WTC11 (cell line): ENCODE results near the gene CALR3. TPM values are rescaled to one million over a fixed set of nuclear protein-coding genes. Genes with fewer than 3 reads are reported as not detected.
A peak's percentile ranks its signal among the peaks of the same experiment; 100 is the strongest.

Experiments used
- ATAC-seq: fragments of 200-7000 bp; cut with Tn5 transposase; 2 replicates; pipeline ENCODE4 v1.10.0; 2021; ENCODE audit warnings: mild to moderate bottlenecking, moderate library complexity
- CTCF ChIA-PET: fragments of 300-600 bp; sonication (Branson Sonifier 250); formaldehyde crosslinking; loops from one replicate; lab custom pipeline; 2021; ENCODE audit warnings: antibody characterized with exemption; lab: Charles Lee
- POLR2A ChIA-PET: fragments of 350-600 bp; sonication (Branson Sonifier 250); formaldehyde crosslinking; loops from one replicate; lab custom pipeline; 2021; ENCODE audit warnings: antibody characterized with exemption; lab: Charles Lee
- DNase-seq: peaks from one replicate; pipeline ENCODE4 v3.0.0; 2021; ENCODE audit warnings: low spot score
- H3K27ac Mint-ChIP-seq: 2 replicates; pipeline ENCODE4 v1.8.0; 2021; ENCODE audit warnings: mixed read lengths
- H3K27me3 Mint-ChIP-seq: 2 replicates; pipeline ENCODE4 v1.8.0; 2021; ENCODE audit warnings: low read depth, mild to moderate bottlenecking, moderate library complexity, mixed read lengths
- H3K36me3 Mint-ChIP-seq: 2 replicates; pipeline ENCODE4 v1.8.0; 2021; ENCODE audit warnings: mixed read lengths
- H3K4me1 Mint-ChIP-seq: 2 replicates; pipeline ENCODE4 v1.8.0; 2022; ENCODE audit warnings: mixed read lengths
- H3K4me3 Mint-ChIP-seq: 2 replicates; pipeline ENCODE4 v1.8.0; 2021; ENCODE audit warnings: mild to moderate bottlenecking, moderate library complexity, mixed read lengths
- H3K9me3 Mint-ChIP-seq: 2 replicates; pipeline ENCODE4 v1.8.0; 2021; ENCODE audit warnings: mixed read lengths
- ATF1 ChIP-seq: sonication (generic); formaldehyde crosslinking; IDR thresholded peaks from 2 replicates; pipeline ENCODE4 v1.8.1; 2023; ENCODE audit warnings: mild to moderate bottlenecking, moderate library complexity, missing genetic modification reagents
- ELF4 ChIP-seq: sonication (generic); formaldehyde crosslinking; IDR thresholded peaks from 2 replicates; pipeline ENCODE4 v1.8.1; 2022; ENCODE audit warnings: low read depth, mild to moderate bottlenecking, moderate library complexity, missing genetic modification reagents
- EMX1 ChIP-seq: fragments of 250-450 bp; sonication (Bioruptor Pico); IDR thresholded peaks from 2 replicates; pipeline ENCODE4 v1.8.0; 2021; ENCODE audit warnings: mild to moderate bottlenecking
- ESRRA ChIP-seq: sonication (generic); formaldehyde crosslinking; IDR thresholded peaks from 2 replicates; pipeline ENCODE4 v1.8.1; 2022; ENCODE audit warnings: mild to moderate bottlenecking, missing genetic modification reagents, borderline replicate concordance
- ETV6 ChIP-seq: sonication (generic); formaldehyde crosslinking; IDR thresholded peaks from 2 replicates; pipeline ENCODE4 v1.8.1; 2022; ENCODE audit warnings: mild to moderate bottlenecking, missing genetic modification reagents
- GABPB1 ChIP-seq: sonication (generic); formaldehyde crosslinking; IDR thresholded peaks from 2 replicates; pipeline ENCODE4 v1.8.1; 2023; ENCODE audit warnings: mild to moderate bottlenecking, missing genetic modification reagents
- GTF2I ChIP-seq: fragments of 250-450 bp; sonication (Bioruptor Pico); conservative IDR thresholded peaks from 2 replicates; pipeline ENCODE4 v1.4.0; 2021; ENCODE audit warnings: mild to moderate bottlenecking
- JAZF1 ChIP-seq: fragments of 250-450 bp; sonication (Bioruptor Pico); IDR thresholded peaks from 2 replicates; pipeline ENCODE4 v1.9.0; 2021; ENCODE audit warnings: moderate library complexity, mild to moderate bottlenecking, inconsistent platforms
- JUN ChIP-seq: sonication (generic); formaldehyde crosslinking; IDR thresholded peaks from 2 replicates; pipeline ENCODE4 v1.8.0; 2023; ENCODE audit warnings: mild to moderate bottlenecking, missing genetic modification reagents
- KAT7 ChIP-seq: sonication (generic); formaldehyde crosslinking; IDR thresholded peaks from 2 replicates; pipeline ENCODE4 v1.8.1; 2023; ENCODE audit warnings: missing genetic modification reagents, mild to moderate bottlenecking, borderline replicate concordance
- NFATC4 ChIP-seq: fragments of 250-450 bp; sonication (Bioruptor Pico); IDR thresholded peaks from 2 replicates; pipeline ENCODE4 v1.9.0; 2021; ENCODE audit warnings: mild to moderate bottlenecking
- RELA ChIP-seq: sonication (generic); formaldehyde crosslinking; IDR thresholded peaks from 2 replicates; pipeline ENCODE4 v1.8.1; 2022; ENCODE audit warnings: missing genetic modification reagents, mild to moderate bottlenecking, borderline replicate concordance
- TCF7 ChIP-seq: sonication (generic); formaldehyde crosslinking; IDR thresholded peaks from 2 replicates; pipeline ENCODE4 v1.8.0; 2022; ENCODE audit warnings: mild to moderate bottlenecking, low read depth, missing genetic modification reagents, moderate library complexity
- TEAD1 ChIP-seq: sonication (generic); formaldehyde crosslinking; IDR thresholded peaks from 2 replicates; pipeline ENCODE4 v1.8.0; 2022; ENCODE audit warnings: mild to moderate bottlenecking, missing genetic modification reagents
- ZBTB21 ChIP-seq: sonication (generic); formaldehyde crosslinking; IDR thresholded peaks from 2 replicates; pipeline ENCODE4 v1.8.1; 2023; ENCODE audit warnings: mild to moderate bottlenecking, missing genetic modification reagents, borderline replicate concordance
- ZNF121 ChIP-seq: sonication (generic); formaldehyde crosslinking; IDR thresholded peaks from 2 replicates; pipeline ENCODE4 v1.8.0; 2023; ENCODE audit warnings: missing genetic modification reagents
- ZNF219 ChIP-seq: sonication (generic); formaldehyde crosslinking; IDR thresholded peaks from 2 replicates; pipeline ENCODE4 v1.8.0; 2023; ENCODE audit warnings: missing genetic modification reagents, mild to moderate bottlenecking, borderline replicate concordance
- ZNF232 ChIP-seq: sonication (generic); formaldehyde crosslinking; IDR thresholded peaks from 2 replicates; pipeline ENCODE4 v1.8.0; 2022; ENCODE audit warnings: mild to moderate bottlenecking, missing genetic modification reagents
- ZNF263 ChIP-seq: sonication (generic); formaldehyde crosslinking; IDR thresholded peaks from 2 replicates; pipeline ENCODE4 v1.8.1; 2022; ENCODE audit warnings: low read depth, mild to moderate bottlenecking, moderate library complexity, missing genetic modification reagents
- total RNA-seq: library from RNA; stranded (reverse); gene quantifications from 3 replicates; pipeline ENCODE4 v1.2.3, GENCODE V29; 2021
- TF ChIP-seq, protein P1 (sequence below): sonication (generic); formaldehyde crosslinking; IDR thresholded peaks from 2 replicates; pipeline ENCODE4 v1.8.0; 2022; ENCODE audit warnings: mild to moderate bottlenecking, missing genetic modification reagents
- TF ChIP-seq, protein P2 (sequence below): sonication (generic); formaldehyde crosslinking; IDR thresholded peaks from 2 replicates; pipeline ENCODE4 v1.8.1; 2022; ENCODE audit warnings: low read depth, mild to moderate bottlenecking, moderate library complexity, missing genetic modification reagents, borderline replicate concordance
- TF ChIP-seq, protein P3 (sequence below): sonication (generic); formaldehyde crosslinking; IDR thresholded peaks from 2 replicates; pipeline ENCODE4 v1.8.1; 2023; ENCODE audit warnings: mild to moderate bottlenecking, moderate library complexity, missing genetic modification reagents
- TF ChIP-seq, protein P4 (sequence below): sonication (generic); formaldehyde crosslinking; IDR thresholded peaks from 2 replicates; pipeline ENCODE4 v1.8.0; 2022; ENCODE audit warnings: mild to moderate bottlenecking, missing genetic modification reagents
- TF ChIP-seq, protein P5 (sequence below): sonication (generic); formaldehyde crosslinking; IDR thresholded peaks from 2 replicates; pipeline ENCODE4 v1.8.1; 2023; ENCODE audit warnings: mild to moderate bottlenecking, missing genetic modification reagents
- TF ChIP-seq, protein P6 (sequence below): sonication (generic); formaldehyde crosslinking; IDR thresholded peaks from 2 replicates; pipeline ENCODE4 v1.8.0; 2022; ENCODE audit warnings: mild to moderate bottlenecking, missing genetic modification reagents
- TF ChIP-seq, protein P7 (sequence below): fragments of 250-450 bp; sonication (Bioruptor Pico); IDR thresholded peaks from 2 replicates; pipeline ENCODE4 v1.9.0; 2021; ENCODE audit warnings: mild to moderate bottlenecking
- TF ChIP-seq, protein P8 (sequence below): sonication (generic); formaldehyde crosslinking; IDR thresholded peaks from 2 replicates; pipeline ENCODE4 v1.8.1; 2022; ENCODE audit warnings: mild to moderate bottlenecking, moderate library complexity, missing genetic modification reagents
- TF ChIP-seq, protein P9 (sequence below): sonication (generic); formaldehyde crosslinking; IDR thresholded peaks from 2 replicates; pipeline ENCODE4 v1.8.1; 2023; ENCODE audit warnings: mild to moderate bottlenecking, missing genetic modification reagents, moderate library complexity

CALR3 gene
- total RNA-seq, 1 experiment from 2014 or later, result 0.87 TPM

DNA sequence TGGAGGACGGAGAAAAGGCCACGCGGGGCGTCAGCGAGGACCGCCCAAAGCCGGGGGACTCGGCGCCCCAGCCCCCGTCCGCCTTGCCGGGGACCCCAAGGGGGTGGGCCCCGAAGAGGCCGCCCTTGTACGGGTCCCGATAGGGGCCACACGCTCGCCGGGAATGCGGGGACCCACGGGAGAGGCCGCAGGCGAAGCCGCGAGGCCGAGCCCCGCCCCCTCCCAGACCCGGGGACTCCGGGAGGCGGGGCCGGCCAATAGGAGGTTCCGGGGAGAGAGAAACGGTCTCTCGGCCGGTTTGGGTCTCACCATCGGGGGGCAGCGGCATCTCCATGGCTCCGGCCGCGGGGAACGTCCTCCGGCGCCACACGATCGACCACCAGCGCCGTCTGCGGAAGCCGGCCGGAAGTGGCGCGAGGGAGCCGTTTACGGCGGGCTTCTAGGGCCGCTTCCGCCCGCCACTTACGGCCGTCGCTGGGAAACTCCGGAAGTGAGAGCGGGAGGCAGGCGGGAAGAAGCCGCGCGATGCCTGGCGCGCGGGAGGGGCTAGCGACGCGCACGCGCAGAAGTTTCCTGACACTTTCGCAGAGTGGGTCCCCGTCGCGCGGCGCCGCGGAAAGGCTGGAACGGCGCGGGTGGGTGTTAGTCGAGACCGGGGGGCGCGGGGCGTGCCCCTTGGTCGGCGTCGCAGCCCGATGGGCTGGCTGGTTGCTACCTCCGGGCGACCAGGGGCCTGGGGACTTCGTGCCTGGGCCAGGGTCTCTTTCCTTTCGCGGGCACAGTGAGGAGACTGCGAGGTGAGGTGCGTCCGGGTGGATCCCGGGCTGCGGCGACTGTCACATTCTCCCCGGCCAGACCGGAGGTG, 46.3 kb upstream of the CALR3 start, which contains the start of gene CHERP:
CHERP (minus strand) TSS at position 393 of the 865 bp plus-strand sequence; CDS start at position 334, 59 bp downstream.
- peak; percentile 89 for DNase-seq
- peak; percentile 86 for ATAC-seq
- Mint-ChIP-seq H3K4me1 (peaks cover 17% of the 10 kb centered on the region), H3K4me3 (peak within 1 kb of the TSS; percentile 89), H3K27me3 (no peaks in the 10 kb centered on the region), H3K27ac (peak within 1 kb of the TSS; percentile 91), H3K9me3 (no peaks in the 10 kb centered on the region), H3K36me3 (peaks cover 33% of the 10 kb centered on the region)
- ChIA-PET CTCF (no interaction called here), POLR2A (interaction anchor here (0.8 to 1.0 kb wide), 2 partner anchors 10 to 46 kb away, joined by 3 read pairs; no protein-coding TSS in a partner anchor)
- TF ChIP-seq, protein P1, sequence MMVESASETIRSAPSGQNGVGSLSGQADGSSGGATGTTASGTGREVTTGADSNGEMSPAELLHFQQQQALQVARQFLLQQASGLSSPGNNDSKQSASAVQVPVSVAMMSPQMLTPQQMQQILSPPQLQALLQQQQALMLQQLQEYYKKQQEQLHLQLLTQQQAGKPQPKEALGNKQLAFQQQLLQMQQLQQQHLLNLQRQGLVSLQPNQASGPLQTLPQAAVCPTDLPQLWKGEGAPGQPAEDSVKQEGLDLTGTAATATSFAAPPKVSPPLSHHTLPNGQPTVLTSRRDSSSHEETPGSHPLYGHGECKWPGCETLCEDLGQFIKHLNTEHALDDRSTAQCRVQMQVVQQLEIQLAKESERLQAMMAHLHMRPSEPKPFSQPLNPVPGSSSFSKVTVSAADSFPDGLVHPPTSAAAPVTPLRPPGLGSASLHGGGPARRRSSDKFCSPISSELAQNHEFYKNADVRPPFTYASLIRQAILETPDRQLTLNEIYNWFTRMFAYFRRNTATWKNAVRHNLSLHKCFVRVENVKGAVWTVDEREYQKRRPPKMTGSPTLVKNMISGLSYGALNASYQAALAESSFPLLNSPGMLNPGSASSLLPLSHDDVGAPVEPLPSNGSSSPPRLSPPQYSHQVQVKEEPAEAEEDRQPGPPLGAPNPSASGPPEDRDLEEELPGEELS (CRISPR knock-in tag), result peak; percentile 26; the same call in 1 of the 2 replicates
- TF ChIP-seq, protein P2, sequence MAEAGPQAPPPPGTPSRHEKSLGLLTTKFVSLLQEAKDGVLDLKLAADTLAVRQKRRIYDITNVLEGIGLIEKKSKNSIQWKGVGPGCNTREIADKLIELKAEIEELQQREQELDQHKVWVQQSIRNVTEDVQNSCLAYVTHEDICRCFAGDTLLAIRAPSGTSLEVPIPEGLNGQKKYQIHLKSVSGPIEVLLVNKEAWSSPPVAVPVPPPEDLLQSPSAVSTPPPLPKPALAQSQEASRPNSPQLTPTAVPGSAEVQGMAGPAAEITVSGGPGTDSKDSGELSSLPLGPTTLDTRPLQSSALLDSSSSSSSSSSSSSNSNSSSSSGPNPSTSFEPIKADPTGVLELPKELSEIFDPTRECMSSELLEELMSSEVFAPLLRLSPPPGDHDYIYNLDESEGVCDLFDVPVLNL, result peak; percentile 71; the same call in 1 of the 2 replicates
- TF ChIP-seq, protein P3, sequence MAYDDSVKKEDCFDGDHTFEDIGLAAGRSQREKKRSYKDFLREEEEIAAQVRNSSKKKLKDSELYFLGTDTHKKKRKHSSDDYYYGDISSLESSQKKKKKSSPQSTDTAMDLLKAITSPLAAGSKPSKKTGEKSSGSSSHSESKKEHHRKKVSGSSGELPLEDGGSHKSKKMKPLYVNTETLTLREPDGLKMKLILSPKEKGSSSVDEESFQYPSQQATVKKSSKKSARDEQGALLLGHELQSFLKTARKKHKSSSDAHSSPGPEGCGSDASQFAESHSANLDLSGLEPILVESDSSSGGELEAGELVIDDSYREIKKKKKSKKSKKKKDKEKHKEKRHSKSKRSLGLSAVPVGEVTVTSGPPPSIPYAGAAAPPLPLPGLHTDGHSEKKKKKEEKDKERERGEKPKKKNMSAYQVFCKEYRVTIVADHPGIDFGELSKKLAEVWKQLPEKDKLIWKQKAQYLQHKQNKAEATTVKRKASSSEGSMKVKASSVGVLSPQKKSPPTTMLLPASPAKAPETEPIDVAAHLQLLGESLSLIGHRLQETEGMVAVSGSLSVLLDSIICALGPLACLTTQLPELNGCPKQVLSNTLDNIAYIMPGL (CRISPR knock-in tag), result peak; percentile 76; the same call in 1 of the 2 replicates
- TF ChIP-seq TEAD1 (CRISPR knock-in tag) (0 out of 2 replicates have a peak, but pooled peaks have one; percentile 55), GABPB1 (CRISPR knock-in tag) (peak; percentile 88), ZNF232 (peak; percentile 49), ZNF219 (CRISPR knock-in tag) (no peak), GTF2I (CRISPR knock-in tag) (no peak), EMX1 (CRISPR knock-in tag) (no peak), NFATC4 (no peak), KAT7 (CRISPR knock-in tag) (0 out of 2 replicates have a peak, but pooled peaks have one; percentile 73), ATF1 (no peak; the same call in 1 of the 2 replicates), TCF7 (CRISPR knock-in tag) (no peak), ZNF263 (0 out of 2 replicates have a peak, but pooled peaks have one; percentile 31), JAZF1 (no peak), ELF4 (0 out of 2 replicates have a peak, but pooled peaks have one; percentile 43), ZBTB21 (CRISPR knock-in tag) (no peak), ESRRA (CRISPR knock-in tag) (0 out of 2 replicates have a peak, but pooled peaks have one; percentile 42), ZNF121 (CRISPR knock-in tag) (no peak), RELA (no peak), ETV6 (peak; percentile 84), JUN (CRISPR knock-in tag) (0 out of 2 replicates have a peak, but pooled peaks have one; percentile 43)
- TF ChIP-seq, protein P4, sequence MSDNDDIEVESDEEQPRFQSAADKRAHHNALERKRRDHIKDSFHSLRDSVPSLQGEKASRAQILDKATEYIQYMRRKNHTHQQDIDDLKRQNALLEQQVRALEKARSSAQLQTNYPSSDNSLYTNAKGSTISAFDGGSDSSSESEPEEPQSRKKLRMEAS (CRISPR knock-in tag), result peak; percentile 87
- TF ChIP-seq, protein P5, sequence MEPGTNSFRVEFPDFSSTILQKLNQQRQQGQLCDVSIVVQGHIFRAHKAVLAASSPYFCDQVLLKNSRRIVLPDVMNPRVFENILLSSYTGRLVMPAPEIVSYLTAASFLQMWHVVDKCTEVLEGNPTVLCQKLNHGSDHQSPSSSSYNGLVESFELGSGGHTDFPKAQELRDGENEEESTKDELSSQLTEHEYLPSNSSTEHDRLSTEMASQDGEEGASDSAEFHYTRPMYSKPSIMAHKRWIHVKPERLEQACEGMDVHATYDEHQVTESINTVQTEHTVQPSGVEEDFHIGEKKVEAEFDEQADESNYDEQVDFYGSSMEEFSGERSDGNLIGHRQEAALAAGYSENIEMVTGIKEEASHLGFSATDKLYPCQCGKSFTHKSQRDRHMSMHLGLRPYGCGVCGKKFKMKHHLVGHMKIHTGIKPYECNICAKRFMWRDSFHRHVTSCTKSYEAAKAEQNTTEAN (CRISPR knock-in tag), result no peak
- TF ChIP-seq, protein P6, sequence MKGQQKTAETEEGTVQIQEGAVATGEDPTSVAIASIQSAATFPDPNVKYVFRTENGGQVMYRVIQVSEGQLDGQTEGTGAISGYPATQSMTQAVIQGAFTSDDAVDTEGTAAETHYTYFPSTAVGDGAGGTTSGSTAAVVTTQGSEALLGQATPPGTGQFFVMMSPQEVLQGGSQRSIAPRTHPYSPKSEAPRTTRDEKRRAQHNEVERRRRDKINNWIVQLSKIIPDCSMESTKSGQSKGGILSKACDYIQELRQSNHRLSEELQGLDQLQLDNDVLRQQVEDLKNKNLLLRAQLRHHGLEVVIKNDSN, result 0 out of 2 replicates have a peak, but pooled peaks have one; percentile 30
- TF ChIP-seq, protein P7, sequence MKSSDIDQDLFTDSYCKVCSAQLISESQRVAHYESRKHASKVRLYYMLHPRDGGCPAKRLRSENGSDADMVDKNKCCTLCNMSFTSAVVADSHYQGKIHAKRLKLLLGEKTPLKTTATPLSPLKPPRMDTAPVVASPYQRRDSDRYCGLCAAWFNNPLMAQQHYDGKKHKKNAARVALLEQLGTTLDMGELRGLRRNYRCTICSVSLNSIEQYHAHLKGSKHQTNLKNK (CRISPR knock-in tag), result no peak
- TF ChIP-seq, protein P8, sequence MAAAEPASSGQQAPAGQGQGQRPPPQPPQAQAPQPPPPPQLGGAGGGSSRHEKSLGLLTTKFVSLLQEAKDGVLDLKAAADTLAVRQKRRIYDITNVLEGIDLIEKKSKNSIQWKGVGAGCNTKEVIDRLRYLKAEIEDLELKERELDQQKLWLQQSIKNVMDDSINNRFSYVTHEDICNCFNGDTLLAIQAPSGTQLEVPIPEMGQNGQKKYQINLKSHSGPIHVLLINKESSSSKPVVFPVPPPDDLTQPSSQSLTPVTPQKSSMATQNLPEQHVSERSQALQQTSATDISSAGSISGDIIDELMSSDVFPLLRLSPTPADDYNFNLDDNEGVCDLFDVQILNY (CRISPR knock-in tag), result peak; percentile 98; the same call in 1 of the 2 replicates
- TF ChIP-seq, protein P9, sequence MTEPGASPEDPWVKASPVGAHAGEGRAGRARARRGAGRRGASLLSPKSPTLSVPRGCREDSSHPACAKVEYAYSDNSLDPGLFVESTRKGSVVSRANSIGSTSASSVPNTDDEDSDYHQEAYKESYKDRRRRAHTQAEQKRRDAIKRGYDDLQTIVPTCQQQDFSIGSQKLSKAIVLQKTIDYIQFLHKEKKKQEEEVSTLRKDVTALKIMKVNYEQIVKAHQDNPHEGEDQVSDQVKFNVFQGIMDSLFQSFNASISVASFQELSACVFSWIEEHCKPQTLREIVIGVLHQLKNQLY (CRISPR knock-in tag), result no peak
